Erythroblast (primary cell): Measurements from ENCODE around the gene TFDP2.

Experiments
- GATA1 ChIP-seq: IDR thresholded peaks from 2 replicates; pipeline ENCODE4 v1.6.1; 2011; ENCODE audit warnings: low read depth, mild to moderate bottlenecking, control low read depth, low read length, moderate library complexity
- POLR2A ChIP-seq: IDR thresholded peaks from 2 replicates; pipeline ENCODE4 v1.6.1; 2011; ENCODE audit warnings: mild to moderate bottlenecking, low read length

DNA sequence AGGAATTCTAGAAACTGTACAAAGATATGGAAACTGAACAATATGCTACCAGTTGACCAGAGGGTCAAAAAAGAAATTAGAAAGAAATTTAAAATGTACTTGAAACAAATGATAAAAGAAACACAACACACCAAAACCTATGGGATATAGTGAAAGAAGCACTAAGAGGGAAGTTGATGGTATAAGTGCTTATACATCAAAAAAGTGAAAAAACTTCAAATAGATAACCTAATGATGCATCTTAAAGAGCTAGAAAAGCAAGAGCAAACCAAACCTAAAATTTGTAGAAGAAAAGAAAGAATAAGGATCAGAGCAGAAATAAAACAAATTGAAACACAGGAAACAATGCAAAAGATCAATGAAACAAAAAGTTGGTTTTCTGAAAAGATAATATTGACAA is 68.2 kb downstream of the TFDP2 start:
- TF ChIP-seq POLR2A (no peak), GATA1 (no peak)
